ENCODE data around the gene ARMC3. TPM values are rescaled to one million over a fixed set of nuclear protein-coding genes. Genes with fewer than 3 reads are reported as not detected.
"Not testable (repeated sequence)": the region's sequence is repeated elsewhere in the genome, so short reads cannot be mapped to it uniquely, and the experiment has no call there.

ARMC3 gene, protein sequence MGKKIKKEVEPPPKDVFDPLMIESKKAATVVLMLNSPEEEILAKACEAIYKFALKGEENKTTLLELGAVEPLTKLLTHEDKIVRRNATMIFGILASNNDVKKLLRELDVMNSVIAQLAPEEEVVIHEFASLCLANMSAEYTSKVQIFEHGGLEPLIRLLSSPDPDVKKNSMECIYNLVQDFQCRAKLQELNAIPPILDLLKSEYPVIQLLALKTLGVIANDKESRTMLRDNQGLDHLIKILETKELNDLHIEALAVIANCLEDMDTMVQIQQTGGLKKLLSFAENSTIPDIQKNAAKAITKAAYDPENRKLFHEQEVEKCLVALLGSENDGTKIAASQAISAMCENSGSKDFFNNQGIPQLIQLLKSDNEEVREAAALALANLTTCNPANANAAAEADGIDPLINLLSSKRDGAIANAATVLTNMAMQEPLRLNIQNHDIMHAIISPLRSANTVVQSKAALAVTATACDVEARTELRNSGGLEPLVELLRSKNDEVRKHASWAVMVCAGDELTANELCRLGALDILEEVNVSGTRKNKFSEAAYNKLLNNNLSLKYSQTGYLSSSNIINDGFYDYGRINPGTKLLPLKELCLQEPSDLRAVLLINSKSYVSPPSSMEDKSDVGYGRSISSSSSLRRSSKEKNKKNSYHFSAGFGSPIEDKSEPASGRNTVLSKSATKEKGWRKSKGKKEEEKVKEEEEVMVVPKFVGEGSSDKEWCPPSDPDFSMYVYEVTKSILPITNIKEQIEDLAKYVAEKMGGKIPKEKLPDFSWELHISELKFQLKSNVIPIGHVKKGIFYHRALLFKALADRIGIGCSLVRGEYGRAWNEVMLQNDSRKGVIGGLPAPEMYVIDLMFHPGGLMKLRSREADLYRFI
- total RNA-seq = not detected in 2 replicates

DNA sequence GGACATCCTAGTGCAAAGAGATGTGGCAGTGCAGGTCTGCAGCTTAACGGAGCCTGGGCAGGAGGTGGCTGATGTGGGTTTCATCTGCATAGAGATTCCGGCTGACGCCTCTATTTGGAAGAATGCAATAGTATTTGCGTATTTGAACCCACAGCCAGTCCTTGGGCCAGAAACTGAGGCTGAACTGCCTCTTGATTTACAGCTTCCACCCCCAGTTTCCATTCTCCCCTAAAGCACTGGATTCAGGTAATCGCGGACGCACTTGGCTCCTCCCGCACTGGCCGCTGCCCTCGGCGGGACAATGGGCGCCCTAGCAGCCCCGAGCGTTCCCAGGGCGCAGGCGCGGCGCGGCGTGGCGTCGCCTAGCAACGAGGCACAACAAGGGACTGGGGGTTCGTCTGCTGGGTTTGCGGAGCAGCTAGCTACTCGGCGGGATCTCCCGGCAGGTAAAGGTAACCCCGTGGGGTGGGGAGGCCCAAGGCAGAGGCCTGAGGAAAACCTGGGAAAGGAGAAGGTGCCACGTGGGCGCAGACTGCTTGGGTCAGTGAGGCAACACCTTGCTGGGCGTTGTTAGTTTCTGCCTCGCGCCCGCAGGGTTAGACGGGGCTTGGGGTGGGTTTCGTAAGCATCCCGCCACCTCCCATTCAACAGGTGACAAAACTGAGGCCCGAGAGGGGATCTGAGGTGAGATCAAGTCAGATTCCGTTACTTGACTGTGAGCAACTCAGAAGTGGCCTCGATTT is at the start of gene ARMC3:
Gene ARMC3 (plus strand): TSS at position 393 of the 743 bp plus-strand sequence. CDS start 3,944 bp downstream, outside the sequence.
- intact Hi-C loops (cut with micrococcal nuclease) = no loop called here

DNA sequence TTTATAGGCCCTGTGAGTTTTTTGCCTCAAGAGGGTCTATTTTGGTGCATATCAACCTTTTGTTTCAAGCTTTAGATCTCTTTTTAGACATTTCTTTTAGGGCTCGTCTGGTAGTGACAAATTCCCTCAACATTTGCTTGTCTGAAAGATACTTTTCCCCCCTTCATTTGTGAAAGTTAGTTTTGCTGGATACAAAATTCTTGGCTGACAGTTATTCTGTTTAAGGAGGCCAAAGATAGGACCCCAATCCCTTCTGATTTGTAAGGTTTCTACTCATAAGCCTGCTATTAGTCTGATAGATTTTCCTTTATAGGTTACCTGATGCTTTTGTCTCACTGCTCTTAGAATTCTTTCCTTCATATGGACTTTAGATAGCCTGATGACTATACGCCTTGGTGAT is 36.1 kb upstream of the ARMC3 start:
- intact Hi-C loops (cut with micrococcal nuclease) = no loop called here

DNA sequence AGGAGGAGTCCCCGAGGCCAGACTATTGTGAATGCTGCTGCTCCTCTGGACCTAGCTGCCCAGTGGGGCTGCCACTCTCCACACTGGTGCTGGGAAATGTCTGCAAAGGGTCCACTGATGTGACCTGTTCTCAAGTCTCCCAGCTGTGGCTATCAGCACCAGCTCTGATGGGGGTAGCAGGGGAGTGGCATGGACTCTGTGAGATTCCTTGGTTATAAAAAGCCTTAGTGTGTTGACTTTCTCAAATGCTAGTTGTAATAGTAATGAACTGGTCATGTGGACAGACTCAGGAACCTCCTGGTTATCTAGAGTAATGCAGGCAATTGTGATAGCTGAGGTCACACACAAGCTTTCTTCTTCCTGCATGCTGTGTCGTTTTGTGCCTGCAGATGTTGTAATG is 34.1 kb upstream of the ARMC3 start:
- intact Hi-C loops (cut with micrococcal nuclease) = no loop called here

DNA sequence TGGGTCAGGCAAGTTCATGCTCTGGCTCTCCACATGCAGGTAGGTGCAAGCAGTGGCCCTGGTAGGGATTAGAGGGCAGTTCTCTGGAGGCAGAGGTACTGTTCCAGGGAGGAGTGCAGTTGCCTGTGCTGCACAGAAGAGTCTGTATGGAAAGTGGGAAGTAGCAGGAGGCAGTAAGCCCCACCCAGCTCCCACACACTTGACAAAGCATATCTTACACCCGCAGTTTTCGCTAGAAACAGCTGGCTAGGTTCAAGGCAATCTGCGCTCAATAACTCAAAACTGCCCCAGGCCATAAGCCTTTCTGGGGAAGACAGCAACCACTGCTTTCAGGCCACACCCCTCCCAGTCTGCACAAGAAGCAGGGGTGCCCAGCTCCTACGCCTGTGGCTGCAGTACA is 33.1 kb upstream of the ARMC3 start:
- intact Hi-C loops (cut with micrococcal nuclease) = no loop called here

DNA sequence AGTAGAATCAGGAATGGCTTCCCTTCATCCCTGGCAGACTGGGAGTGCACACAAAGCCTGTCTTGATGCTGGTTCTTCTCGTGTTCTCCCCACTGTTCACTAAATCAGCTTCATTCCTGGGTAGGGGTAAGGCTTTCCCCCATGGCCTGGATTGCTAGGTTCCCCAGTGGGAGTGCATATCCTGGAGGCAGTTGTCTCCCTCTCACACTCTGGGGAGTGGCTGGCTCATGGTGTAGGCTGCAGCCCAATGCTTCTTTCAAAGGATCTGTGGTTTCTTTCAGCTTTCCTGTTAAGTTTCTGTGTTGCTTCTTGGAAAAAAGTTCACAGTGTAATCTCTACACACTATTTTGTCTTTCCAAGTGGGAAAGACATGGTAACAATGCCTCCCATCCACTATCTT is 32.6 kb upstream of the ARMC3 start:
- intact Hi-C loops (cut with micrococcal nuclease) = no loop called here

DNA sequence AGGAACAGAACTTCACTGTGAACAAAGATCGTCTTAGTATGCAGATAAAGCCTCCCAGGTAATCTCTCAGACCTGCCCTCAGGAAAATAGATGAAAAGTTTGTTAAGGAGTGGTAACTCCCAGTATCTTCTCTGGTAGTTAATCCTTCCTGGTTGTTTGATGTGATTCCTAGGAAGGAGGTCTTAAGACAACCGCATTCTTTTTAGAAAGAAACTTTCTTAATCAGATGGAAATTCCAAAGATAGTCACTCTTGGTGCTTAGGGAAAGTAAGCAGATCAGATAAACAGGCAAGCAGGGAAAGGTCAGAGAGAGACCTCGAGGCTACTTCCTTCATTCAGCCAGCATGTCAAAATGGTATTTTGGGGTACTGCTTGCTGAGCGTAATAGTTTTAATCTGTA is 30.5 kb upstream of the ARMC3 start:
- intact Hi-C loops (cut with micrococcal nuclease) = no loop called here

DNA sequence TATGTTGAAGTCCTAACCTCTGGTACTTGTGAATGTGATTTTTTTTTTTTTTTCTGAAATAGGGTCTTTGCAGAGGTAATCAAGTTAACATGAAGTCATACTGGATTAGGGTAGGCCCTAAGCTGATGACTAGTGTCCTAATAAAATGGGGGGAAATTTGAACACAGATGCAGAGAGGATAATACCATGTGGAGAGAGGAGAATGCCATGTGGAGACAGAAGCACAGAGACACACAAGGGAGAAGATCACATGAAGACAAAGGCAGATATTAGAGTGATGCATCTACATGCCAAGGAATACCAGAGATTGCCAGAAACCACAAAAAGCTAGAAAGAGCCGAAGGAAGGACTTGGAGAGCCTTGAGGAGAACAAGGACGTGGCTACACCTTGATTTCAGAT is 28.5 kb upstream of the ARMC3 start:
- intact Hi-C loops (cut with micrococcal nuclease) = no loop called here

DNA sequence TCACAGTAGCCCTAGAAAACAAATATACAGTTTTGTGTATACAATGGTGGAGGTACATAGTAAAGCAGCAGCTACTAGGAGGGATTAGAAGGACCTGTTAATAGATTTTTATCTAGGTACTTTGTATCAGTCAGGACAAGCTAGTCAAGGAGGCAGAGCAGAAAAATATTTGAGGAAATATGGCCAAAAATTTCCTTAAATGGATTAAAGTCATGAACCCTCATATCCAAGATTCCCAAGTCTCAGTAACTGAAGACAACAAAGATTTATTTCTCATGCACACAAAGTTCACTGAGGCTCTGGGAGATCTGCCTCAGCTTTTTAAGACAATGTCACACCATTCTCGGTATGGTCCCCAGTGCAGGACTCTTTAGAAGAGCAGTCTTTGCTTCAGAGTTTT is 28.1 kb upstream of the ARMC3 start:
- intact Hi-C loops (cut with micrococcal nuclease) = no loop called here

DNA sequence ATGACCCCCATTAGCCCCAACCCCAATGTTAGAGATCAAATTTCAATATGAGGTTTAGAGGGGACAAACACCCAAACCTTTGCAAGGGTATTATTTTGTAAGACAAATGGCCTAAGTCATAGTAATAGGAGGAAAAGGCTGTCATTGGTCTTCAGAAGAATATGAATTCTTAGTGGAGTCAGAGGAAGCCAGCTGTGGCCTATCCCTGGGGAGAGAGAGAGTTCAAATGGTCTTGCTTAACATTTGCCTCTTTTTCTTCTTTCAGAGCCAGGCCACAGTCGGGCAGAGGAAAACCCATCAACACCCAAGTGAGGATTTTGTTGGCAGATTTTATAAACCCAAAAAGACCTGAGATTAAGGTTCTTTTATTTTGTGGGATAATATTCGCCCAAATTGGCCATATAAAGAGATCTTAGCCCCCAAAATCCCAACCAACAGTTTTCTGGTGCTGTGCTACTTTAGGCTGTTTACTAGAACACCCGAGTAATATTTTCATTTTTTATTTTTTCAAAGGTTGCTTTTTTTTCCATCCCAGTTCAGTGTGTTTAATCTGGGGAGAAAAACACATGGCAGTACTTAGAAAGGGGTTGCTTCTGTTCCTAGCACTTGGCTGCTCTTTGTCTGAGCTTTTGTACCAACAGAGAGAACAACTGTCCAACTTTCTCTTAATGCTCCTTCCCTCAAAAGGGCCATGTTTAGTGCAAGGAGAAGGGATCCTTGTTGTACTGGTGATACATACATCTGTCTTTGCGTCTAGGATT is 26.8 kb upstream of the ARMC3 start:
- intact Hi-C loops (cut with micrococcal nuclease) = no loop called here

DNA sequence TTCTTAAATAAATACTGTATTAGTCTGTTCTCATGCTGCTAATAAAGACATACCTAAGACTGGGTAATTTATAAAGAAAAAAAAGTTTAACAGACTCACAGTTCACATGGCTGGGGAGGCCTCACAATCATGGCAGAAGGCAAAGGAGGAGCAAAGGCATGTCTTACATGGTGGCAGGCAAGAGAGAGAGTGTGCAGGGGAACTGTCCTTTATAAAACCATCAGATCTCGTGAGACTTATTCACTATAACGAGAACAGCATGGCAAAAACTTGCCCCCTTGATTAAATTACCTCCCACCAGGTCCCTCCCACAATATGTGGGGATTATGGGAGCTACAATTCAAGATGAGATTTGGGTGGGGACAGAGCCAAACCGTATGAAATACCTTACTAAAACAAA is 25.7 kb upstream of the ARMC3 start:
- intact Hi-C loops (cut with micrococcal nuclease) = not testable (repeated sequence)

DNA sequence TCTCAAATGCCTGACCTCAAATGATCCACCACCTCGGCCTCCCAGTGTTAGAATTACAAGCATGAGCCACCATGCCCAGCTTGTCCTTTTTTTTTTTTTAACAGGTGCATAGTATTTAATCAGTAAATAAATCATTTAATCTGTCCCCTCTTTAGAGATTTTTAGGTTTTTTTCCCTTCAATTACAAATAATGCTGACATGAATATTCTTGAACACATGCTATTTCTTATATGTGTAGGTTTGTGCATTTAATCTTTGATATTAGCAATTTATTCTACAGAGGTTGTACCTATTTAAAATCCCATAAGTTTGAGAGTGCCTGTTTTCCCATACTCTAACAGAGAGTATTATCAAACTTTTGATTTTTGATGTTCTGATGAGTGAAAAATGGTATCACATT is 24.2 kb upstream of the ARMC3 start:
- intact Hi-C loops (cut with micrococcal nuclease) = no loop called here

DNA sequence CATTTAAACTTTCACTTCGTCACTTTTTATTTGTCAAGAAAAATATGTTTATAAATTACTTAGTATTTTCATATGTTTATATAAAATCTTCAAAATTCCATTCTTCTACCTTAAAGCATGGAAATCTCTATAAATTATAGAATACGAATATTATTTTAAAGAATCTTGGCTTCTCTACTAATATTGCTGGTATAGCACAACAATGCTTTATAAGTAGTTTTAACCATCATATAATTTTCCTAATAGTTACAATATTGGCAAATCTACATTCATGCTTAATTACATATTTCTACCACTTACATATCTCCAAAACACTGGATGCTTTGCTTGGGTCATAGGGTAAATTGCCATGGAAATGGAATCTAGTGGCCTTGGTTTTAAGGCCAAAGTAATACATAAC is 21.1 kb upstream of the ARMC3 start:
- intact Hi-C loops (cut with micrococcal nuclease) = no loop called here

DNA sequence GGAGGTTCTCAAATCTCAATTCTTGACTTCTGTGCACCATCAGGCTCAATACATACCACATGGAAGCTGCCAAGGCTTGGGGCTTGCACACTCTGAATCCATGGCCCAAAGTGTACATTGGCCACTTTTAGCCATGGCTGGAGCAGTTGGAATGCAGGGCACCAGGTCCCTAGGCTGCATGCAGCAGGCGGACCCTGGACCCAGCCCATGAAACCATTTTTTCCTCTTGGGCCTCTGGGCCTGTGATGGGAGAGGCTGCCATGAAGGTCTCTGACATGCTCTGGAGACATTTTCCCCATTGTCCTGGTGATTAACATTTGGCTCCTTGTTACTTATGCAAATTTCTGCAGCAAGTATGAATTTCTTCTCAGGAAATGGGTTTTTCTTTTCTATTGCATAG is 19.0 kb upstream of the ARMC3 start:
- intact Hi-C loops (cut with micrococcal nuclease) = no loop called here

DNA sequence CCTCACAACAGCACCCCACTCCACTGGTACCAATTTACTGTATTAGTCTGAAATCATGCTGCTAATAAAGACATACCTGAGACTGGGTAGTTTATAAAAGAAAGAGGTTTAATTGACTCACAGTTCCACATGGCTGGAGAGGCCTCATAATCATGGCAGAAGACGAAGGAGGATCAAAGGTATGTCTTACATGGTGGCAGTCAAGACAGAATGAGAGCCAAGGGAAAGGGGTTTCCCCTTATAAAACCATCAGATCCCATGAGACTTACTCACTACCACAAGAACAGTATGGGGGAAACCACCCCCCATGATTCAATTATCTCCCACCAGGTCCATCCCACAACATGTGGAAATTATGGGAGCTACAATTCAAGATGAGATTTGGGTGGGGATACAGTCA is 18.2 kb upstream of the ARMC3 start:
- intact Hi-C loops (cut with micrococcal nuclease) = not testable (repeated sequence)

DNA sequence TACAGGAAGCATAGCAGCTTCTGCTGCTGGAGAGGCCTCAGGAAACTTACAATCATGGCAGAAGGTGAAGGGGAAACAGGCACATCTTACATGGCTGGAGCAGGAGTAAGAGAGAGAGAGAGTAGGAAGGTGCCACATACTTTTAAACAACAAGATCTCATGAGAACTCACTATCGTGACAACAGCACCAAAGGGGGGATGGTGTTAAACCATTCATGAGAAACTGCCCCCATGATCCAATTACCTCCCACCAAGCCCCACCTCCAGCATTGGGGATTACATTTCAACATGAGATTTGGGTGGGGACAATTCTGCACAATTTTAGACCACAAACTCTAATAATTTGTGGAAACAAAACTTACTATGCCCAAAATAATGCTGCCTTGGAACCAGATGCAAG is 16.8 kb upstream of the ARMC3 start:
- intact Hi-C loops (cut with micrococcal nuclease) = no loop called here

DNA sequence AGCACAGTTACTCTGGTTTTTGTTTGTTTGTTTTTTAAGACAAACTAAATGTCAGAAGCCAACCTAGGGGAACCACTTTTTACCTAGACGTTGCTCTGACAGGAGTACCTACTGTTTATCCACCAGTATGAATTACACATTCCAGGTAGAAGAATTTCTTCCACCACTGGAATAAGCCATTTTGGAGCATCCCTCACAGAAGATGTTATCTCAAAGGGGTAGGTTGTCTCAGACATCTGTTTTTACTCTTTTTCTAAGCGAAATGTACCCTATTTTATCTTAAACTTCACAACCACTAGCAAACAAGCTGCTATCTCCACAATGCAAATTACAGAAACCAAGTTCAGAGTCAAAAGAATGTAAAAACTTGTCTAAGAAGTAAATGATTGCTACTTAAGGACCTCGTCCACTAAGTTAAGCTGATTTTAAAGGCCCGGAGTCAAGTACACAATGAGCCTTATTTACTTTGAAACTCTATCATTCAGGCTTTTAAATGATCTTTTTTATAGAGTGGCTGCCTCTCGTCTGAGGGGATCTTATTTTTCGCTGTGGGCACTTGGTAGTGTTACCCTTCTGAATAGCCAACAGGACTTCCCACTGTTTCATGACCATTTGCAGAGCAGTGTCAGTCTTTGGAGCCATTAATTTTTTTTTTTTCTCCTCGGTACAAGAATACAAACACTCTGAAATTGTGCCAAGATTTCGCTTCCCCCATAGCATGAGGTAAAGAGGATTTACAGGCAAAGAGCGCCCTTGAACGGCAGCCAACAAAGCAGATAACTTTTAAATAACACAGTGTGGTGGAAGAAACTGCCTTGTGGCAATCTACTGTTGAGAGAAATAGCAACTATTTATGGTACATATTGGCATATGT is 15.7 kb upstream of the ARMC3 start:
- intact Hi-C loops (cut with micrococcal nuclease) = no loop called here

DNA sequence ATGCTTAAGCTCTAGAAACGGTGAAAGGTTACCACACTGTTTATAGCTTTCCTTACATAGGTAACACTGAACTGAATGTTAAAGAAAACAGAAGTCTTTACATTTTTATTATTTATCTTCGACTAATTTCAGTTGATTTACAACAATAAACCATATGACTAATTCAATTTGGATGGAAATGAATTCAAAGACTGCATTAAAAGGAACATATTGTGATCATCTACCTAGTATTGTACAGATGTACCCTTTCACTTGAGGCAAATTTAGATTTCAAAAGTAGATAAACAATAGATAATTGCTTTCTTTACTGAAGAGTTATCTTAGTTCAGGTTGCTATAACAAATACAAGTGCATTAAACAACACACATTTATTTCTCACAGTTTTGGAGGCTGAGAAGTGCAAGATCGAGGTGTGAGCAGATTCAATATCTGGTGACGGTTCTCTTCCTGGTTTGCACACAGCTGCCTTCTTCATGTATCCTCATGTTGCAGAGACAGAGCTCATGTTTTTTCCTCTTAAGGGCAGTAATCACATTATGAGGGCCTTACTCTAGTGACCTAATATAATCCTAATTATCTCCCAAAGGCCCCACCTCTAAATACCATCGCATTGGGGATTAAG is 15.0 kb upstream of the ARMC3 start:
- intact Hi-C loops (cut with micrococcal nuclease) = no loop called here

DNA sequence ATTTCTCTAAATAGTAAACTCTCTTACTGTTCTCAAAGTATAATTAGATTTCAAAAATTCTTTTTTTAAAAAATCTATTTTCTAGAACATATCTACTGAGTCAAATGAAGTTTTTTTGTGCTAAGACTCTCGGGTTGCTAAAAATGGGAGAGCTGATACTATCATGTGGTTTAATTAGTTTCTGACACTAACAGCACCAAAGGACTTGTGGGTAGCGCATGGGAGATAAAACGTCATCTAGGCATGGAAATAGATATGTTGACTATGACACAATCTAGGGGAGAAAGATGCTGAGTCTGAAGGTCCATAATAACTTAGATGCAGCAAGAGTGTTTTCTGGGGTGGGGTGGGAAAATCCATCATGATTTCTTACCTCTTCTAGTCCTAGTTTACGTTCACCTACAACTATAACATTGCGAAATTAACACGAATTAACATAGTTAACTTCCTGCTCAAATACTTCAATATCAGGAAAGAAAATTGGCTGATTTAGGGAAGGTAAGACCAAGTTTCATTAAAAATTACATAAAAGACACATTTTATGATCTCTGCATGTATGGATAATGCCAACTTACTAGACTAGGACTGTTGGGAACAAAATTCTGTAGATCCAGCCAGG is 14.3 kb upstream of the ARMC3 start:
- intact Hi-C loops (cut with micrococcal nuclease) = no loop called here

DNA sequence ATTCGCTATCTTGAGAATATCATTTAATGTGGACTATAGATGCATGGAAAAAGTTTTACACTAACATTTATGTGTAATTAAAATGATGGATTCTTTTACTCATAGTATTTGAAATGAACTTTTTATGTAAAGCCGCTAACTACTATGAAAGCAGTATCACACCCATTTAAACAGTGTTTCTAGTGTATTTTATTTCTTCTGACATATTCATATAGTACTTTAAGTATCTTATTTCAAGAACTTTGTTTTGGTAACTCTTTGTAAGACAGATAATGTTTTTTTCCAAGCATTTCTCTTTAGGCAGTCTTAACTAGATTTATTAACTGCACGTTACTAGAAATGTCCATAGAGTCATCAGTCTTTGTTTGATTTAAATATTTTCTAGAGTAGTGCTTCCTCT is 12.5 kb upstream of the ARMC3 start:
- intact Hi-C loops (cut with micrococcal nuclease) = no loop called here

Data from T-helper 2 cell treated with Interferon-gamma antibody and Interleukin-4, amounts not matched to agents 100 ng/mL and 5 ng/mL, for 36 hours (primary cell).